Right atrium auricular region (tissue), 2 donors: ENCODE measurements around the gene CGB5. TPM values are rescaled to one million over a fixed set of nuclear protein-coding genes. Genes with fewer than 3 reads are reported as not detected.
"Not testable (repeated sequence)": the region's sequence is repeated elsewhere in the genome, so short reads cannot be mapped to it uniquely, and the experiment has no call there.

Source experiments
- DNase-seq: peaks from one replicate; pipeline ENCODE4 v3.0.0-alpha.2; 2019; ENCODE audit warnings: low spot score
- H3K27ac ChIP-seq, 2 donors: fragments of 200-600 bp; sonication (generic); 1 replicate in 1 of 2; 2 replicates in 1 of 2; pipeline ENCODE4 v1.5.1; 2016 to 2019
- H3K27me3 ChIP-seq, 2 donors: fragments of 200-600 bp; sonication (generic); one replicate each; pipeline versions ENCODE4 v1.5.1 to v1.6.0; 2017 to 2019
- H3K36me3 ChIP-seq: fragments of 200-600 bp; sonication (generic); one replicate; pipeline ENCODE4 v1.5.1; 2016
- H3K4me1 ChIP-seq, 2 donors: fragments of 200-600 bp; sonication (generic); one replicate each; pipeline versions ENCODE4 v1.5.1 to v1.6.0; 2017 to 2019
- H3K4me3 ChIP-seq, 2 donors: fragments of 200-600 bp; sonication (generic); 1 replicate in 1 of 2; 2 replicates in 1 of 2; pipeline ENCODE4 v1.5.1; 2017 to 2019; ENCODE audit warnings: mild to moderate bottlenecking in 1 of 2, moderate library complexity in 1 of 2
- H3K9me3 ChIP-seq, 2 donors: fragments of 200-600 bp; sonication (generic); one replicate each; pipeline ENCODE4 v1.5.1; 2019
- total RNA-seq, 2 donors: library from RNA; depleted of rRNA; stranded (reverse); fragments of >200 nt; gene quantifications; one replicate each; pipeline ENCODE4 v1.1.0, GENCODE V29; 2016
- TF ChIP-seq, protein P1 (sequence below), 2 donors: fragments of 200-600 bp; sonication (generic); IDR thresholded peaks; one replicate each; pipeline ENCODE4 v1.5.1; 2019; ENCODE audit warnings: antibody characterized with exemption in 2 of 2

Gene CGB5
- total RNA-seq, 2 donors from 2014 or later: not detected

GRCh38 chr19:49031642-49032301 lies 11.9 kb upstream of the CGB5 start, which contains the start of gene CGB2:
Gene CGB2, plus strand, starts transcription at chr19:49031890. Its CDS starts 206 bp downstream, at chr19:49032096.
- H3K4me3 ChIP-seq, H3K36me3 ChIP-seq, DNase-seq, H3K9me3 ChIP-seq, H3K27me3 ChIP-seq, H3K27ac ChIP-seq, H3K4me1 ChIP-seq: not testable (repeated sequence)
- TF ChIP-seq, protein P1, sequence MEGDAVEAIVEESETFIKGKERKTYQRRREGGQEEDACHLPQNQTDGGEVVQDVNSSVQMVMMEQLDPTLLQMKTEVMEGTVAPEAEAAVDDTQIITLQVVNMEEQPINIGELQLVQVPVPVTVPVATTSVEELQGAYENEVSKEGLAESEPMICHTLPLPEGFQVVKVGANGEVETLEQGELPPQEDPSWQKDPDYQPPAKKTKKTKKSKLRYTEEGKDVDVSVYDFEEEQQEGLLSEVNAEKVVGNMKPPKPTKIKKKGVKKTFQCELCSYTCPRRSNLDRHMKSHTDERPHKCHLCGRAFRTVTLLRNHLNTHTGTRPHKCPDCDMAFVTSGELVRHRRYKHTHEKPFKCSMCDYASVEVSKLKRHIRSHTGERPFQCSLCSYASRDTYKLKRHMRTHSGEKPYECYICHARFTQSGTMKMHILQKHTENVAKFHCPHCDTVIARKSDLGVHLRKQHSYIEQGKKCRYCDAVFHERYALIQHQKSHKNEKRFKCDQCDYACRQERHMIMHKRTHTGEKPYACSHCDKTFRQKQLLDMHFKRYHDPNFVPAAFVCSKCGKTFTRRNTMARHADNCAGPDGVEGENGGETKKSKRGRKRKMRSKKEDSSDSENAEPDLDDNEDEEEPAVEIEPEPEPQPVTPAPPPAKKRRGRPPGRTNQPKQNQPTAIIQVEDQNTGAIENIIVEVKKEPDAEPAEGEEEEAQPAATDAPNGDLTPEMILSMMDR (IDR thresholded peaks at IDR 0.05): peak in 1 of 2 donors; percentile 31

DNA sequence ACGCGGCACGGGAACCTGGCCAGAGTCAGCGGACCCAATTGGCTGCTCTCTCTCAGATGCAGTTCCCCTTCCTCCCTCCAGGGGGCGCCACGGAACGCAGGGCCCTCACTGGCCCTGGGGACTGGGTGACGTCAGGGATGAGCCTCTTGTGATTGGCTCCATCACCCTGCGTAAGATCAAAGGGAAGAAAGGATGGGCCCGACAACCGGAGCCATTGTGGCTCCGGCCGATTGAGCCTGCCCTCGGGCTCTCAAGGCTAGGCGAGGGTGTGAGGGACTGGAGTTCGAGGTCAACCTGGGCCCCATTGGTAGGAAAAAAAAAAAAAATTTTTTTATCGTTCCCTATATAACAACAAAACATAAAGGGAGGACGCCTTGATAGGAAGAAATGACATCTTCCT lies 6.8 kb upstream of the CGB5 start, which contains the start of gene CGB1:
Gene CGB1, minus strand, starts transcription at position 81 of the 400 bp plus-strand sequence. CDS start 184 bp downstream, outside the sequence.
- H3K4me1 ChIP-seq, H3K27me3 ChIP-seq, H3K36me3 ChIP-seq, DNase-seq, H3K4me3 ChIP-seq, H3K27ac ChIP-seq, H3K9me3 ChIP-seq: not testable (repeated sequence)
- TF ChIP-seq, protein P1 (IDR thresholded peaks at IDR 0.05): peak in 1 of 2 donors; percentile 30

DNA sequence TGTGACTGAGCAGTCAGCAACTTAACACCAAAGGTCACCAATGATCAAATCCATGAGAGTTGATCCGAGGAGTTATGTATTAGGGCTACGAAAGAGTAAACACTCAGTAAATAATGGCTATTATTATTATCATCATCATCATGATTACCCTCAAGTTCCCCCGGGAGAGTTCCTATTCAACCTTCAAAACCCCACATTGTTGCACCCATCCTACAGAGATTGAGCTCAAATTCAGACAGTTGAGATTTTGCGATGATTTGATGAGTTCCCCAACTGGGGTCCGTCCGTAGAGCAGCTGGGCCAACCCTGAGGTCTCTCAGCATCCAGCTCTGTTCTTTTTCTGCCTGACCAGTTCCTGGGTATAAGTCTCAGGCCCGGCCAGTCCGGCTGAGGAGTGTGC lies 5.5 kb upstream of the CGB5 start:
- H3K36me3 ChIP-seq: not testable (repeated sequence)

DNA sequence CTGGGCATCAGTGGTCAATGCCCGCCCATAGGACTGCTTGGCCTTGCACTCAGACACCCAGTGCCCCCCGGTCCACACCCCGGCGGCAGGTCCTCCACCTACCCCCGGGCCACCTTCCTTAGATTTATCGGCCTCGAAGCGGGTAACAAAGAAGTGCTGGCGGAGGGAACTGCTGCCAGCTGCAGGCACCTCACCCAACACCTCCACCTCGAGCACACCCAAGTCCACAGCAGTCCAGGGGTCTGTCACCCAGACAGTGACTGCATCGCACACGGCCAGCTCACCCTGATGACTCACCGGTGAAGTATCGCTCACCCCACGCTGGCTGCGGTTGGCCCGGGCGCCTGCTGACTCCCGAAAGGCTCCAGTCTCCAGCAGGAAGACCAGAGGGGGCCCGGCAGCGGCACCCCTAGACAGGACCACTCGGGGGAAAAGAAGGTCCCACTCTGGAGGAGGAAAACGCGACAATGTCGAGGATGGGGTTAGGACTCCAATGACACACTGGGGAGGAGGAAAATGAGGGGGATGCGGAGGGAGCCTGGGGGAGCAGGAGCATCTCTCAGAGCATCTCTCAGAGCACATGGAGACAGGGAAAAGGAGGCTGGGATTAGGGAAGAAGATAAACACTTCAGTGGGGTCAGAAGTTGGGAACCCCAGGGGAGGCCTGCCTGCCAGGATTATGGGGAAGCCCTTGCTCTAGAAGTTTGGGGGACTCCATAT lies 4.9 kb upstream of the CGB5 start:
- H3K36me3 ChIP-seq, H3K27me3 ChIP-seq, H3K4me3 ChIP-seq, DNase-seq, H3K4me1 ChIP-seq, H3K9me3 ChIP-seq, H3K27ac ChIP-seq: not testable (repeated sequence)

More for the DNA sequence above, 5.5 kb upstream of the CGB5 start:
- H3K4me3 ChIP-seq, H3K27me3 ChIP-seq, H3K4me1 ChIP-seq, H3K27ac ChIP-seq, H3K9me3 ChIP-seq, DNase-seq: not testable (repeated sequence)

GRCh38 chr19:49039736-49040135 lies 3.9 kb upstream of the CGB5 start:
- not testable (repeated sequence) for DNase-seq, H3K4me3 ChIP-seq, H3K4me1 ChIP-seq, H3K27me3 ChIP-seq, H3K36me3 ChIP-seq, H3K27ac ChIP-seq, H3K9me3 ChIP-seq

- TF ChIP-seq, protein P1 (IDR thresholded peaks at IDR 0.05): no peak
- no peaks in the 10 kb centered on the region for H3K4me1 ChIP-seq
- no peak for DNase-seq
- H3K9me3 ChIP-seq: no peaks in the 10 kb centered on the region
- no peak overlapping the region for H3K4me3 ChIP-seq
- no peak overlapping the region for H3K27ac ChIP-seq
- no peaks in the 10 kb centered on the region for H3K27me3 ChIP-seq
- no peaks in the 10 kb centered on the region for H3K36me3 ChIP-seq
These were observed 1.5 kb upstream of the CGB5 start for GRCh38 chr19:49042177-49042576.

- not testable (repeated sequence) for H3K4me3 ChIP-seq, H3K4me1 ChIP-seq, H3K9me3 ChIP-seq, H3K27ac ChIP-seq, H3K27me3 ChIP-seq, DNase-seq, H3K36me3 ChIP-seq
These were observed 982 bp upstream of the CGB5 start for GRCh38 chr19:49042666-49043065.

DNA sequence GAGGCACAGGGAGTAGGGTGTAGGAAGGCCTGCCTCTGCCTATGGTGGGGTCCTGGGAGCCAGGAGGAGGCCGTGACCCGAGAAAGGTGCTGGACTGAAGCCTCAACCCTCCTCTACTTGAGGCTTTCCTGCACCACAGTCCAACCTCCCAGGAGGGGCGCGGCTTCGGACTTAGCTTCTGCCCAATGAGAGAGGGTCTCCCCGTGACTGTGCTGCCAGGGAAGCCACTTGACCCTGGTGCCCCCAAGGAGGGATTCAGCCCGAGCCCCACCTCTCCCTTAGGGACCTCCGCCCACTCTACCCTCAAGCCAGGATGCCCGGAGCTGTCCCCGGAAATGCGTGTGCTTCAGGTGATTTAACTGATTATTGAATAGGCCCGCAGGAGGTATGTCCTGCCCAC lies 5.4 kb downstream of the CGB5 start, which contains the start of gene CGB8:
Gene CGB8, minus strand, starts transcription at position 101 of the 400 bp plus-strand sequence. CDS start 372 bp downstream, outside the sequence.
- H3K27me3 ChIP-seq, H3K36me3 ChIP-seq, H3K9me3 ChIP-seq, H3K4me3 ChIP-seq, H3K27ac ChIP-seq, DNase-seq, H3K4me1 ChIP-seq: not testable (repeated sequence)

DNA sequence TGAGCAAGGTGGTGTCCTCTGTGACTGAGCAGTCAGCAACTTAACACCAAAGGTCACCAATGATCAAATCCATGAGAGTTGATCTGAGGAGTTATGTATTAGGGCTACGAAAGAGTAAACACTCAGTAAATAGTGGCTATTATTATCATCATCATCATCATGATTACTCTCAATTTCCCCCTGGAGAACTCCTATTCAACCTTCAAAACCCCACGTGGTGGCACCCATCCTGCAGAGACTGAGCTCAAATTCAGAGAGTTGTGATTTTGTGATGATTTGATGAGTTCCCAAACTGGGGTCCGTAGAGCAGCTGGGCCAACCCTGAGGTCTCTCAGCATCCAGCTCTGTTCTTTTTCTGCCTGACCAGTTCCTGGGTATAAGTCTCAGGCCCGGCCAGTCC lies 6.2 kb downstream of the CGB5 start:
- H3K9me3 ChIP-seq, H3K36me3 ChIP-seq, H3K27ac ChIP-seq, DNase-seq, H3K27me3 ChIP-seq, H3K4me3 ChIP-seq, H3K4me1 ChIP-seq: not testable (repeated sequence)

DNA sequence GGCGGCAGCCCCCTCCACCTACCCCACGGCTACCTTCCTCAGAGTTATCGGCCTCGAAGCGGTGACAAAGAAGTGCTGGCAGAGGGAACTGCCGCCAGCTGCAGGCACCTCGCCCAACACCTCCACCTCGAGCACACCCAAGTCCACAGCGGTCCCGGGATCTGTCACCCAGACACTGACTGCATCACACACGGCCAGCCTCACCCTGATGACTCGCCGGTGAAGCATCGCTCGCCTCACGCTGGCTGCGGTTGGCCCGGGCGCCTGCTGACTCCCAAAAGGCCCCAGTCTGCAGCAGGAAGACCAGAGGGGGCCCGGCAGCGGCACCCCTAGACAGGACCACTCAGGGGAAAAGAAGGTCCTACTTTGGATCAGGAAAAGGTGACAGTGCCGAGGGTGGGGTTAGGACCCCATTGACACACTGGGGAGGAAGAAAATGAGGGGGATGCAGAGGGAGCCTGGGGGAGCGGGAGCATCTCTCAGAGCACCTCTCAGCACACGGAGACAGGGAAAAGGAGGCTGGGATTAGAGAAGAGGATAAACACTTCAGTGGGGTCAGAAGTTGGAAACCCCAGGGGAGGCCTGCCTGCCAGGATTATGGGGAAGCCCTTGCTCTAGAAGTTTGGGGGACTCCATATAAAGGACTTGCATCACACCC lies 6.9 kb downstream of the CGB5 start:
- H3K27me3 ChIP-seq, DNase-seq, H3K36me3 ChIP-seq, H3K4me3 ChIP-seq, H3K27ac ChIP-seq, H3K9me3 ChIP-seq, H3K4me1 ChIP-seq: not testable (repeated sequence)
